Panc1 (cell line): Measurements from ENCODE around the gene SLC41A3. TPM values are rescaled to one million over a fixed set of nuclear protein-coding genes. Genes with fewer than 3 reads are reported as not detected.
"Not testable (repeated sequence)": the region's sequence is repeated elsewhere in the genome, so short reads cannot be mapped to it uniquely, and the experiment has no call there.

Experiments
- ATAC-seq: fragments of 200-7000 bp; cut with Tn5 transposase; 2 replicates; pipeline ENCODE4 v1.9.1; 2020; ENCODE audit warnings: mild to moderate bottlenecking, moderate library complexity
- BruUV-seq: library from RNA; stranded (reverse); fragments of 400-500 nt; replicated peaks from 2 replicates; lab custom pipeline; 2021; lab: Mats Ljungman, UMichigan
- CTCF ChIA-PET: fragments of 300-600 bp; sonication (Branson Sonifier 250); formaldehyde crosslinking; loops from one replicate; lab custom pipeline; 2022; ENCODE audit warnings: antibody characterized with exemption; lab: Charles Lee
- POLR2A ChIA-PET: fragments of 300-600 bp; sonication (Branson Sonifier 250); formaldehyde crosslinking; loops from one replicate; lab custom pipeline; 2022; ENCODE audit warnings: antibody characterized with exemption; lab: Charles Lee
- DNase-seq: peaks from one replicate; pipeline ENCODE4 v3.0.0-alpha.2; 2010; ENCODE audit warnings: low read depth, low spot score
- H3K27ac ChIP-seq: 2 replicates; pipeline ENCODE4 v1.5.1; 2011; ENCODE audit warnings: mild to moderate bottlenecking, low read length, inconsistent platforms
- H3K27me3 ChIP-seq: fragments of 200-500 bp; sonication (Bioruptor generic); 2 replicates; pipeline ENCODE4 v1.6.0; 2014; ENCODE audit warnings: low read length, inconsistent platforms; ENCODE audit not compliant: control insufficient read depth, insufficient read depth
- H3K36me3 ChIP-seq: fragments of 200-500 bp; sonication (Bioruptor generic); 2 replicates; pipeline ENCODE4 v1.5.1; 2014; ENCODE audit warnings: inconsistent platforms, mild to moderate bottlenecking, low read length, moderate library complexity; ENCODE audit not compliant: control insufficient read depth, insufficient read depth
- H3K4me1 ChIP-seq: 2 replicates; pipeline ENCODE4 v1.5.1; 2011; ENCODE audit warnings: inconsistent platforms, mild to moderate bottlenecking, low read length, moderate library complexity; ENCODE audit not compliant: control insufficient read depth, insufficient read depth
- H3K4me3 ChIP-seq, 2 experiments: 2 replicates each; pipeline ENCODE4 v1.5.1; 2011 to 2012; ENCODE audit warnings: low read depth in 2 of 2, low read length in 2 of 2, mild to moderate bottlenecking in 2 of 2, inconsistent platforms in 1 of 2, moderate library complexity in 1 of 2
- H3K9me3 ChIP-seq: fragments of 200-500 bp; sonication (Bioruptor generic); 2 replicates; pipeline ENCODE4 v1.5.1; 2014; ENCODE audit warnings: low read depth, mild to moderate bottlenecking, inconsistent platforms, low read length, moderate library complexity; ENCODE audit not compliant: control insufficient read depth, insufficient read depth
- CTCF ChIP-seq: fragments of 450-650 bp; IDR thresholded peaks from 2 replicates; pipeline ENCODE4 v1.5.1; 2017; ENCODE audit warnings: mild to moderate bottlenecking
- POLR2AphosphoS5 ChIP-seq: IDR thresholded peaks from 2 replicates; pipeline ENCODE4 v1.6.1; 2012; ENCODE audit warnings: mild to moderate bottlenecking, low read depth, low read length, moderate library complexity
- REST ChIP-seq, 2 experiments: IDR thresholded peaks; 2 replicates each; pipeline ENCODE4 v1.6.1; 2011 to 2012; ENCODE audit warnings: low read depth in 2 of 2, control low read depth in 1 of 2, low read length in 1 of 2, mild to moderate bottlenecking in 1 of 2, moderate library complexity in 1 of 2; ENCODE audit not compliant: insufficient read depth in 1 of 2
- SIN3A ChIP-seq: IDR thresholded peaks from 2 replicates; pipeline ENCODE4 v1.6.1; 2012; ENCODE audit warnings: low read depth, mild to moderate bottlenecking, low read length, moderate library complexity, borderline replicate concordance; ENCODE audit not compliant: insufficient read depth
- TCF7L2 ChIP-seq: IDR thresholded peaks from 2 replicates; pipeline ENCODE4 v1.6.1; 2011; ENCODE audit warnings: mild to moderate bottlenecking, low read depth, low read length, inconsistent platforms
- in situ Hi-C: cut with HindIII; loops from 2 replicates; pipeline ENCODE4 v1.10.0; 2016; ENCODE audit warnings: low sequenced_read_pairs, low pct_unique_long_range_greater_than_20kb
- intact Hi-C: fragments of 100-400 bp; cut with micrococcal nuclease; formaldehyde crosslinking; loops from one replicate; pipeline ENCODE4 v1.10.0; 2022; ENCODE audit not compliant: unreplicated experiment
- total RNA-seq: library from RNA; stranded (reverse); gene quantifications from one replicate; pipeline ENCODE4 v1.2.1, GENCODE V29; 2021; ENCODE audit not compliant: unreplicated experiment

Gene SLC41A3
- total RNA-seq, 1 experiment from 2014 or later = 39.0 TPM

DNA sequence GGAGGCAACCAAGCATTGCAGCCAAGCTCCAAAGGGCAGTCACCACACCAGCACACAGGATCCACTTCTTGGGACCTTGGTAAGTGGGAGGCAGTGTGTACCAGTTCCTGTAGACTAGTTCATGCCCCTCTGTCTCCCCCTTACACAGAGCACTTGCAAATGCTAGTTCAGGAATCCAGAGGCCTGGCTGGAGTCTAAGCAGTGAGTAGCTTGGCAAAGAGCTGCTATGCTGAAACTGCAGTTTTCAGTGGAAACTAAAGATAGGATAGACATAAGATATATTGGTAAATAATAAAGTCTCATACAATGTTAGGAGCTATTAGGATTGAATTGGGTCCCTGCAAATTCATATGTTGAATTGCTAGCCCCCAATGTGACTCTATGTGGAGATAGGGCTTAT lies 13.9 kb upstream of the SLC41A3 start:
- ATAC-seq (no peak), DNase-seq (no peak)
- no peaks in the 10 kb centered on the region for H3K9me3 ChIP-seq
- intact Hi-C loops (no loop called here), in situ Hi-C loops (no loop called here)
- no peak overlapping the region for H3K27ac ChIP-seq
- H3K27me3 ChIP-seq = no peaks in the 10 kb centered on the region
- H3K4me3 ChIP-seq = no peak overlapping the region
- no peaks in the 10 kb centered on the region for H3K36me3 ChIP-seq
- no peaks in the 10 kb centered on the region for H3K4me1 ChIP-seq
- no TSS peak for BruUV-seq
- ChIA-PET POLR2A (interaction anchor here (0.6 kb wide), 1 partner anchor 69 kb away, joined by 3 read pairs; no protein-coding TSS in a partner anchor), CTCF (no interaction called here)
- TF ChIP-seq SIN3A (no peak), CTCF (no peak), REST (IDR thresholded peaks at IDR 0.05; ENCODE audit: insufficient read depth in 1 of 2, low read depth in 2 of 2, low read length in 1 of 2) (no peak), TCF7L2 (no peak), POLR2AphosphoS5 (no peak)

DNA sequence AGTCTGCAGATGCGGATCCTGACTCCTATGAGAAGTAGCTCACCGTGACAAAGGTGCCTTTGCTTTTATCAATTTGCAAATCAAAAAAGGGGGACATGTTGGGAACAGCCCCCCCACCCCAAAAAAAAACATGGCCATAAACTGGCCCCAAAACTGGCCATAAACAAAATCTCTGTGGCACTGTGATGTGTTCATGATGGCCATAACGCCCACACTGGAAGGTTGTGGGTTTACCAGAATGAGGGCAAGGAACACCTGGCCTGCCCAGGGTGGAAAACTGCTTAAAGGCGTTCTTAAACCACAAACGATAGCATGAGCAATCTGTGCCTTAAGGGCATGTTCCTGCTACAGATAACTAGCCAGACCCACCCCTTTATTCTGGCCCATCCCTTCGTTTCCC lies 12.3 kb upstream of the SLC41A3 start:
- H3K36me3 ChIP-seq, H3K27ac ChIP-seq, BruUV-seq, H3K27me3 ChIP-seq, H3K4me1 ChIP-seq, ATAC-seq, CTCF ChIA-PET, DNase-seq, H3K9me3 ChIP-seq, POLR2A ChIA-PET, in situ Hi-C loops, intact Hi-C loops, H3K4me3 ChIP-seq: not testable (repeated sequence)

DNA sequence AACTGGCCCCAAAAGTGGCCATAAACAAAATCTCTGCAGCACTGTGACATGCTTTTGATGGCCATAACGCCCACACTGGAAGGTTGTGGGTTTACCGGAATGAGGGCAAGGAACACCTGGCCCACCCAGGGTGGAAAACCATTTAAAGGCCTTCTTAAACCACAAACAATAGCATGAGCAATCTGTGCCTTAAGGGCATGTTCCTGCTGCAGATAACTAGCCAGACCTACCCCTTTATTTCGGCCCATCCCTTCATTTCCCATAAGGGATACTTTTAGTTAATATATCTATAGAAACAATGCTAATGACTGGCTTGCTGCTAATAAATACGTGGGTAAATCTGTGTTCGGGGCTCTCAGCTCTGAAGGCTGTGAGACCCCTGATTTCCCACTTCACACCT lies 8.2 kb upstream of the SLC41A3 start:
- ATAC-seq, H3K27me3 ChIP-seq, H3K4me3 ChIP-seq, CTCF ChIA-PET, BruUV-seq, POLR2A ChIA-PET, H3K4me1 ChIP-seq, intact Hi-C loops, in situ Hi-C loops, H3K36me3 ChIP-seq, DNase-seq, H3K27ac ChIP-seq: not testable (repeated sequence)
- H3K9me3 ChIP-seq = peaks cover 28% of the 10 kb centered on the region; the same call in 1 of the 2 replicates
